GM21390 (cell line): Measurements from ENCODE around the gene APOBEC3B.
"Not testable (repeated sequence)": the region's sequence is repeated elsewhere in the genome, so short reads cannot be mapped to it uniquely, and the experiment has no call there.

ENCODE experiments used
- ATAC-seq: cut with Tn5 transposase; IDR thresholded peaks from one replicate; pipeline ENCODE4 v1.9.1; 2021; ENCODE audit not compliant: unreplicated experiment

APOBEC3B gene

DNA sequence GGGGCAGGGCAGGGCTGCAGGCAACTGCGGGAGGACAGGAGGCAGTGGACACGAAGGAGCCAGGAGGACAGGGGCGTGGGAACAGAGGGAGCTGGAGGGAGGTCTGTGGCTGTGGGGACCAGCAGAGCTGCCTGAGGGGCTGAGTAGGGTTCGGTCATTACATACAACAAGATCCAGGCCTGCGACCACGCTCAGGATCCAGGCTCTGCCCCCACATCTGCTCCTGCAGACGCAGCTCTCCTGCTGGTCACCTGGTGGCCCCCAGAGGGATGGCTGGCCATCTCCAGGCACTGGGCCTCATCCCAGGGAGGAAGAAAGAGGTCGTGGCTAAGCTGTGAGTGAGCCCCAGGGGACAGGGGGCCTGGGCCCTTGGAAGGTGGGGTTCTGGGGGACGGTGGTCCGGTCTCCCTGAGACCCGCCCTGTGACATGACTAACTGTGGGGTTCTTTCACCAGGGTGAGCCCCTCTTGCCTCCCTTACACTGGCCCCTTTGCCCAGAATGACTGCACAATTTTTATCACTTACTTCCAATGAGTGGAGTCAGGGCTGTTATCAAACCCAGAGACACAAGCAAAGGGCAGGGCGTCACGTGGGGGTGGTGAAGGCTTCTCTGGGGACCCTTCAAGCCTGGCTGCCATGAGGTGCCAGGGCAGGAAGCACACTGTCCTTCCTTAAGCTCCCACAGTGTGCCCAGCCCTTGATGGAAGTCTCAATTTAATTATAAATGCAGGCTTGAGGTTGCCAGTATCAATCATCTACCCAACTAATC lies 31.4 kb upstream of the APOBEC3B start:
- ATAC-seq: no peak

DNA sequence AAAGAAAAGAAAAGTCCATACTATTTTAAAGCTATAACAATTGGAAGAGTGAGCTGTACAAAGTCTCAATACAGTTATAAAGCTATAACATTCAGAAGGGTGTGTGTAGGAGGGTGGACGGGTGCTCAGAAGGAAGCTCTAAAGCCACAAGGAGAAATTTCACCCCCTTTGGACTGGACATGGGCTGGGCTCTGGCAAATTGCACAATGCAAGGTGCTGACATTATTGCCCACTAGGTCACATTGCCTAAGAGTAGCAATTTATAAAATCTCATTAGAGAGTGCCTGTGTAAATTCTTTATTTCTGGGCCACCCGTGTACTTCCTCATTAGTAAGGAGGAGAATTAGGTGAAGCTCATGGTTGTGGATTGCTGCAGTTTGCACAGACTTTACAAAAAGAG lies 30.4 kb upstream of the APOBEC3B start:
- no peak for ATAC-seq

DNA sequence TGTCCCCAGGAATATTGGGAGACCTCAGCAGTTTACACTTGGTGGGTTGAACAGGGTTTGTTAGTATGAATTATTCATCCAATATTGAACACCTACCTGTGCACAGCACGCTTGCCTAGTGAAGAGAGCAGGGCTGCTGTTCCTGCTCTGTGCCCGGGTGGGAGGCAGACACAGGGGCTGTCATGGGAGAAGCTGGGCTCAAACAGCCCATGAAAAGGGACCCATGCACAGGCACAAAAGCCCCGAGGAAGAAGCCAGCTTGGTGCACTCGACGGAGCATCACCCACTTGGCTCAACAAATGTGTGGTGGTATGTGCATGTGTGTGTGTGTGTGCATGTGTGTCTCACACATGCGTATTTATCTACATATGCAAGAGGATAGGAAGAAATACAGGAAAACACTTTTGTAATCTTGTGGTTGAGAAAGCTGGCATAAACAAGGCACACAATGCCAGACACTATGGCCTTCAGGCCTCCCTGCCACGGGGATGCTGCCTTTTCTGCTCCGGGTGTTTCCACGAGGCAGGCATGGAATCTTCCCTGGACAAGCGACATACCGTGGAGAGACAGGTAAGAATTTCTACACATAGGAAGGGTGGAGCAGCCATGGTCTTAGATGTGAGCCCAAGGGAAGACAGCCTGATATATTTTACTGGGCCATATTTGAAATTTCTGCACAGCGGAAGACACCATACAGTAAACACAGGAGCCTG lies 29.7 kb upstream of the APOBEC3B start:
- no peak for ATAC-seq

DNA sequence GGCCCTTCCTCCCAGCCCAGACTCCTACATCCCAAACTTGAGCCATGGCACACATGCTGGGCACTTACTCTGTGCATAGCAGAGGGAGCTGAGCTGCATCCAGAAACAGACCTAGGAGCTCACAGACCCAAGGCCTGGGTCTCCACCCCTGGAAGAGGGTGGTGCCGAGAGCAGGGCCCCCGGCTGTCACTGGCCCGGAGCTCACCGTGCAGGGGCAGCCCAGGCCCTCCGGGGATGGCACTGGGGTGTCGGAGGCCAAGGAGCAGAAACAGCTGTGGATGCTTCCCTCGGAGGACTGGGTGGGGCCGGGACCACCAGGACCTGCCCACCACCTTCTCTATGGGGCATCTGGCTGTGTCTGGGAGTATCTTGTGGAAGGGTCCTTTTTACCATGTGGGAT lies 29.1 kb upstream of the APOBEC3B start:
- no peak for ATAC-seq

DNA sequence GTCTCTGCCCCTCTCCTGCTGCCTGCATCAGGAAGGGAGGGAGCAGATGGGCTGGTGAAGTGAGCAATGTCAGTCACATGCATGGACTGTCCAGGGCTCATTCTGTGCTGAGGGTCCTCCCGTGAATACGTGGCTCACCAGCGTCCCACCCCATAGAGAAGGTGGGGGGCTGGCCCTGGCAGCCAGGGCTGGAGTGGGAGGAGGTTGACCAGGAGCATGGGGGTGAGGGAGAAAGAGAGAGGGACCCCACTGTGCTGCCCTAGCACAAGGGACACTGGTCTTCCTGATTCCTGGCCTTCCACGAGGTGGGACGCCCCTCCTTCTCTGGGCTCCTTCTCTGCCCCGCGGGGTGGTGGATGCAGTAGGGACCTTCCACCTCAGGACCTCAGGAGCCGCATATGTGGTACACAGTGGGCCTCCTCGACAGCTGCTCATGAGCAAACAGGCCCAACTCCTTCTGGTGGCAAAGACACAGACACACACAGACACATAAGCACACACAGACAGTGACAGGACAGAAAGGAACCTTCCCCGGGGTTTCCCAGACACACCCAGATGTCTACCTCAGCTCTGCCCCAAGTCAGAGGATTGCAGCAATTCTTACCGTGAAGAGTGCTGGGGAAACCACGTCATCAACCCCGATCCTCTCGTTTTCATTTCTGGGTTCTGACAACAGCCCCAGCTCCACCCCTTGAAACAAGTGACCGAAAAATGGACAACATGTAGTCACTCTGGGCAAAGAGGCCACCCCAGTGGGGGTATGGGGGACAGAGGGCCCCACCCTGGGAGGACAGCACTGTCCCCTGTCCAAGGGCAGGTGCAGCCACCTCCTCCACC lies 28.4 kb upstream of the APOBEC3B start:
- peak; percentile 76 for ATAC-seq

DNA sequence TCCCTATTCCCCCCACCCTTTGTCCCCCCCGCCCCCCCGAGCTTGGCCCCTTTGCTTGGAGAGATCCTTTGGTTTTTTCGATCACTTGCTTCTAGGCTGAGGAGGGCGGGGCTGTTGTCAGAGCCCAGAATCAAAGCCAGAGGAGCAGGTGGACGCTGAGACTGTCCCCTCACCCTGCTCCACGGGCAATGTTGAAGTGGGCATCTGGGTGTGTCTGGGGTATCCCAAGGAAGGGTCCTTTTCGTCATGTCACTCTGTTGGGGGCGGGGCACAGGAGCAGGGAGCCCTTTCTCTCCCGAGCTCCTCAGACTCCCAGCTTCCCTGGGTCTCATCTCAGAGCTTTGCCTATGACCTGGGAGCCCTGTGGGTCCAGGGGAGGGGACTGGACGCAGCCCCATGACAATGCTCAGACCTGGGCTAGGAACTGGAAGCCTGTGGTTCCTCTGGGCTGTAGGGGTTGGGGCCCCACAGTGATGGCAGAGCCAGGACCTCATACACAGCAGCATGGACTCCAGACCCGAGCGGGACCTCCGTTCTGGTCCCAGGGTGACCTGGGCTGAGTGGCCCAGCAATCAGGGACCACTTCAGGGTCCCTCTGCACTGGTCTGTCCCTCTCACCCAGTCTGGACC lies 27.6 kb upstream of the APOBEC3B start:
- ATAC-seq: no peak

DNA sequence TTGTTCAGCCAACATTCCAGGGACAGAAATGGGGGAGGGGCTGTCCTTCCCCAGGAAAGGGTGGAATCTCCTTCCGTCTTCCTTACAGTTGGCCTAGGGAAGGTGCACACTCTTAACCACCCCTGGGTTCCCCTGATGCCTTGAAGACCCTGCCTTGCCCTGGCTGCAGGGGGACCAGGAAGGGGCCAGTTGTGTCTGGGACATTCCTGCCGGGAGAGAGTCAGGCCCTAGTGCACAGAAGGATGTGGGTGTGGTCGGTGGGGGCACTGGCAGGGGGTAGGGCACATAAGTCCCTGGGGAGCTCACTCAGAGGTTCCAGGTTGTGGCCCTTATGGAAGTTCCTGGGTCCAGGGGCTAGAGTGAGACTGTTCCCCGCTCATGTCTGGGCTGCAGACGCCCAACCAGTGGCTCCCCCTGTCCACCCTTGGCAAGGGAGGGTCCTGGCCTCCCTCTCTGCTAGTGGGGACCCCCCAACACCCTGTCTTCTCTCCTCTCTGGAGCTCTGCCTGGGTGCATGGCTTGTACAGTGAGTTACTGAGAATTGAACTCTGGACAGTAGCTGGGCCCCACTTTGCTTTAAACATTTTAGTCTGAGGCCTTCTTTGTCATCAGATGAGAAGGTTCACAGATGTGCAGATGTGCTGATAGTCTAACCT lies 26.8 kb upstream of the APOBEC3B start:
- no peak for ATAC-seq

DNA sequence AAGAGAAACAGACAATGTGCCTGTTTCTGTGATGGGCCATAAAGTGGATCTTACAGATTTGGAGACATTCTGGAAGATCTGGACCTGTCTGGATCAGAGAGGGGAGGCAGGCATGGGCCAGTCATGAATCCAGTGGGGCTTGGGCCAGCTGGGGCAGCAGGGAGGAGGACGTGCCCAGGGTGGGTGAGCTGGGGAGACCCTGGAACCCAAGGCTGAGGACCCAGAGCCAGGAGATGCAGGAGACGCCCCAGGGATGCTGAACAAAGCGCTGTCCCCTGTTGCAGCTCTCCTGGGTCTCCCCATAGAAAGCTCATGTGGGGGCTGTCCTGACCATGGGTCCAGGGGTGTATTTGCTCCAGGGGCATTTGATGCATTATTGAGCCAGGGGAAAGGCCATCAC lies 26.2 kb upstream of the APOBEC3B start:
- ATAC-seq: no peak

DNA sequence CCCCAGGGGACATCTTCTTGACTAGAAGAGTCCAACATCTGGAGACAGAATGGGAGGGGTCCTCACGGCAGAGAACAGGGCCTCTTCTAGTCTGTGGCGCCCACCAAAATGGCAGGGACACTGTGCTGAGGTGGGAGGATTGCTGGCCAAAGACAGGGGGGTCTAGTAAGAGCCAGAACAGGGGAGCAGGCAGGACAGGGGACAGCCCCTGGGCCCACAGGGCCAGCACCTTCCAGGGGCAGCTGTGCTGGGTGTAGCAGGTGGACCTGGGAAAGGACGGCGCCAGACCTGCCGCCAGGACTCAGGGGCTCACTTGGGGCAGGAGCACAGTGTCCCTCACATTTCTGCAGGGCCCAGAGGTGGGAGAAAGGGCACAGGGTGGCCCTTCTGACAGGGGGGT lies 25.6 kb upstream of the APOBEC3B start:
- ATAC-seq: no peak

DNA sequence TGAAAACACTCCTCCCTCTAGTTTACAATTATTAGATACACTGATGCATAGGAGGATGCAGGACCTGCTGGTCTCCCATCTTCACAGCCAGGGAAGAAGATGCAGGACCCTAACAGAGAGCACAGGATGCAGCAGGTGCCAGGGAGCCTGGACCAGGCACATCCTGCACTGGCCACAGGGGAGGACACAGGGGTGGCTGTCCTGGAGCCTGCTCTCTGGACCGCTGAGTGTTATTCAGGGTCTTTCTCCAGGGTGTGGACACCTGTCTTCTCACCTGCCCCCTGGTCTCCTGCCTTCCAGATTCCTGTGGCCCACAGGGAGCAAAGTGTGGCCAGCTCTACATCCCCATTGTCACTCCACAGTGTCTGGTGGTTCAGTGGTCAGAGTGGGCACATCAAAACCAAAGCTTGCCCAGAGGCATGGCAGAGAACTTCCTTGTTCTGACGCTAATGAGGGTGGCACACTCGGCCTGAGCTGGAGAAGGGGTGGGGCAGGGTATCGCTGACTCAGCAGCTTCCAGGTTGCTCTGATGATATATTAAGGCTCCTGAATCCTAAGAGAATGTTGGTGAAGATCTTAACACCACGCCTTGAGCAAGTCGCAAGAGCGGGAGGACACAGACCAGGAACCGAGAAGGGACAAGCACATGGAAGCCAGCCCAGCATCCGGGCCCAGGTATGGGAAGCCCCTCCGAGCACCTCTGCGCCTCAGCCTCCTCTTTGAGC lies 24.9 kb upstream of the APOBEC3B start, which contains the start of gene APOBEC3A:
Gene APOBEC3A (plus strand): TSS at position 564 of the 725 bp plus-strand sequence. CDS start 83 bp downstream, at position 647.
- no peak for ATAC-seq

DNA sequence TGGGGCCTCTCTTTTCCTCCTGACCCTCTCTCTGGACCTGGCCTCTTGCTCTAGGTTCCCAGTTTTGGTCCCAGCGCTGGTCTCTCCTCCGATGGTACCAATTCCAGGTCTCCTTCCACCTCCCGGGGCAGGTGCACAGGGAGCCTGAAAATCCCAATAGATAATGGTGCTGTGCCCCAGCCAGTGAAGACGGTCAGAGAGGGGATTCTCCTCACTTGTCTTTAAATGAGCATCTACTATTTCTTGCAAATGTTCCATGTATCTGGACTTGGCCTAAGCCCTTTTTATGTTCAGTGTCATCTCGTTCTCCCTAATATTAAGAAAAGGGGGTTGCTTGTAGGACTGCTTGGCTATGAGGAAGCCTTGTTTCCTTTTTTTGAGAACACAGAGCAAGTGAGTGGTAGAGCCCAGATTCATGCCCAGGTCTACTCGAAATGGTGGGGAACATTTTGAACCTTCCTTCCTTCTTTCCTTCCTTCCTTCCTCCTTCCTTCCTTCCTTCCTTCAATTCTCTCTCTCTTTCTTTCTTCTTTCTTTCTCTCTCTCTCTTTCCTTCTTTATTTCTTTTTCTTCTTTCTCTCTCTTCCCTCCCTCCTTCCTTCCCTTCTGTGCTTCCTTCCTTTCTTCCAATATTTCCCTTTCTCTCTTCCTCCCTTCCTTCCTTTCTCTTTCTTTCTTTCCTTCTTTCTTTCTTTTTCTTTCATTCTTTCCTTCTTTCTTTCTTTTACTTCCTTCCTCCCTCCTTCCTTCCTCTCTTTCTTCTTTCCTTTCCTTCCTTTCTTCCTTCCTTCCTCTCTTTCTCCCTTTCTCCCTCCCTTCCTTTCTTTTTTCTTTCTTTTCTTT lies 24.1 kb upstream of the APOBEC3B start:
- no peak for ATAC-seq

DNA sequence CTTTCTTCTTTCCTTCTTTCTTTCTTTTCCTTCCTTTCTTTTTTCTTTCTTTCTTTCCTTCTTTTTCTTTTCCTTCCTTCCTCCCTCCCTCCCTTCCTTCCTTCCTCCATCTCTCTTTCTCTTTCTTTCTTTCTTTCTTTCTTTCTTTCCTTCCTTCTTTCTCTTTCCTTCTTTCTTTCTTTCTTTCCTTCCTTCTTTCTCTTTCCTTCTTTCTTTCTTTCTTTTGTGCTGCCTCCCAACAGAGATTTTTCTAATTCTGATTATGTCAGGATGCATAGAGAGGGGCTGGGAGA lies 23.6 kb upstream of the APOBEC3B start:
- not testable (repeated sequence) for ATAC-seq

DNA sequence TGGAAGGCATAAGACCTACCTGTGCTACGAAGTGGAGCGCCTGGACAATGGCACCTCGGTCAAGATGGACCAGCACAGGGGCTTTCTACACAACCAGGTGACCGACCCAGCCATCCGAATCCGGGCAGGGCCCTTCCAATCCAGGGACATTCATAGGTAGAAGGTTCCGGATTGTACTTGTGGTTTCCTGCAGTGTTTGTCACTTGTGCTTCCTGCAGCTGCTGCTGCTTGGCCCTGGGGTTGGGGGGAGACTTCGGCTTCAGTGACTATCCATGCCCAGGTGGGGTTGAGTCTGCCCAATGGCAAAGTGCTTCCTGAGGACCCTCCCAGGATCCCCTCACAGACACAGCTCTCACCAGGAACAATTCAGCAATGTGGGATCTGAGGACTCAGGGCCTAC lies 22.6 kb upstream of the APOBEC3B start:
- no peak for ATAC-seq

DNA sequence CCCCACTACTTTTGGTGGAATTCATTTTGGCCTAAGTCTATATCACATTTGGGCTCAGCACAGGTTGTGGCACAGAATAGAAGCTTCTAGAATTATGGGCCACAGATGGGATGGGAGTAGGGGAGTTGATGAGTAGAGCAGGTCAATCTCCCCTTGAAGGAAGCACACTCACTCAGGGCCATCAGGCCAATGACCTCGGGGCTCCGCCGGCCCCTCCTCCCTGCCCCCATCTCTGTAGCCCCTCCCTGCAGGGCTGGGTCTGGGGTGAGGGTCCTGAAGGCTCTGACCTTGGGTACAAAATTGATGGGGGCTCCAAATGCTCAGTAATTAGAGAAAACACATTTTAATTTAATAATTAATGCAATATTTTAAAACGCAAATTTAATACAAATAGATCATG lies 21.5 kb upstream of the APOBEC3B start:
- not testable (repeated sequence) for ATAC-seq

DNA sequence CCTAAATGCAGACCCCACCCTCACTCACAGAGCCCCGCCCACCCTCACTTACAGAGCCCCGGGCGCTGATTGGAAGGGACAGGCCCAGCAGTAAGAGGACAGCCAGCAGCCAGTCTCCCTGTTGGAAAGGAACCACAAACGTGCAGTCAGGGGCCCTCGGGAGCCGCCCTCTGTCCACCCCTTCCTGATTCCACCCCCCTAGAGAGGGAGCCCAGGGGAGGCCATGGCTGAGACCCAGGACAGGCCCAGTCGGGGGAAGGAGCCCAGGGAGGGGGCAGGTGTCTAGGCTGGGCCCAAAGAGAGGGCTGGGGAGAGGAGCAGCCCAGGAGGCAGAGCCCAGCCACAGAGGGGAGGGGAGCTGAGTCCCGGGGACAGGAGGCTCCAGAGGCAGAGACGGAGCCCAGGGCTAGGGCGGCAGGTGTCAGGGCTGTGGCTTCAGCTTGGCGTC lies 18.8 kb upstream of the APOBEC3B start:
- ATAC-seq: not testable (repeated sequence)

DNA sequence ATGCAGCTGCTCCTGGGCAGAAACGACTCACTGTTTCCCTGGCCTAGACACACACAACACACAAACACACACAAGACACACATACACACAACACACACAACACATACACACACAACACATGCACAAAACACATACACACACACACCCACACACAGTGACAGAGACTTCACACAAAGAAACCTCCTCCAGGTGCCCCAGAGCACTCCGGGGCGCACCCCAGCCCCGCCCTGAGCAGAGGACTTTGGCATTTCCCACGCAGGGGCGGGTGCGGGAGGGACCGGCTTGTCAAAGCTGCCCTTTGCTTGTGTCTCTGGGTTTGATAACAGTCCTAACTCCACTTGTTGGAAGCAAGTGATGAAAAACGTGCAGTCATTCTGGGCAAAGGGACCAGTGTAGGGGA lies 18.3 kb upstream of the APOBEC3B start:
- no peak for ATAC-seq

DNA sequence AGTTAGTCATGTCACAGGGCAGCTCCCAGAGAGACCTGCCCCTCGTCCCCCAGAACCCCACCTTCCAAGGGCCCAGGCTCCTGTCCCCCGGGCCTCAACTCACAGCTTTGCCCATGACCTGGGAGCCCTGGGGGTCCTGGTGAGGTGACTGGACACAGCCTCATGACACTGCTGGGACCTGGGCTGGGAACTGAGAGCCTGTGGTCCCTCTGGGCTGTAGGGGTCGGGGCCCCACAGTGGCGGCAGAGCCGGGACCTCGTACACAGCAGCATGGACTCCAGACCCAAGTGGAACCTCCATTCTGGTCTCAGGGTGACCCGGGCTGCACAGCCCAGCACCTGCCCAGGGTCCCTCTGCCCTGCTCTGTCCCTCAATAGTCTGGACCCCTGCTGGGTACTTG lies 17.8 kb upstream of the APOBEC3B start:
- no peak for ATAC-seq

DNA sequence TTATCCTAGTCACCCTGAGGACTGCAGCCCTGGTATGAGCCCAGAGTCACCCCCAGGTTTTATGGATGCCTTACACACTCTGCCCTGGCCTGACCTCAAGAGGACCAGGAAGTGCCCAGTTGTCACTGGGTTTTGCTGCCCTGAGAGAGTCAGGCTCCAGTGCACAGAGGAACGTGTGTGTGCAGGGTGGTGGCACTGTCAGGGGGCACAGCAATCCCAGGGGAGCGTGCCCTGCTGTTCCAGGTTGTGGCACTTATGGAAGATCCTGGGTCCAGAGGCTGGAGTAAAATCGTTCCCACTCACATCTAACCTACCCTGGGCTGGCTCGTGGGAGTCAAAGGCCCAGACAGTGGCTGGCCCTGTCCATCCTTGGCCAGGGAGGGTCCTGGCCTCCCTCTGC lies 17.2 kb upstream of the APOBEC3B start:
- ATAC-seq: no peak
